Lung (tissue), 12 donors: ENCODE results near the gene TSR1. TPM values are rescaled to one million over a fixed set of nuclear protein-coding genes. Genes with fewer than 3 reads are reported as not detected.

Source experiments
- ATAC-seq: fragments of 200-7000 bp; cut with Tn5 transposase; one replicate; pipeline ENCODE4 v1.9.1; 2020; ENCODE audit warnings: moderate number of reproducible peaks; ENCODE audit not compliant: insufficient read depth, low FRiP score
- DNase-seq, 3 donors: peaks; one replicate each; pipeline ENCODE4 v3.0.0-alpha.2; 2013 to 2017
- H3K27ac ChIP-seq, 2 donors: one replicate each; pipeline ENCODE4 v1.5.1; 2013; ENCODE audit warnings: mild to moderate bottlenecking in 2 of 2, moderate library complexity in 2 of 2, control low read depth in 1 of 2, inconsistent platforms in 1 of 2, low read depth in 1 of 2, low read length in 1 of 2
- H3K27me3 ChIP-seq, 3 donors: one replicate each; pipeline ENCODE4 v1.5.1; 2013; ENCODE audit warnings: low read length in 2 of 3; ENCODE audit not compliant: control insufficient read depth in 3 of 3, insufficient read depth in 3 of 3
- H3K36me3 ChIP-seq, 4 donors: one replicate each; pipeline ENCODE4 v1.5.1; 2013; ENCODE audit warnings: low read length in 4 of 4, mild to moderate bottlenecking in 1 of 4, moderate library complexity in 1 of 4; ENCODE audit not compliant: control insufficient read depth in 4 of 4, insufficient read depth in 4 of 4
- H3K4me1 ChIP-seq, 5 donors: one replicate each; pipeline ENCODE4 v1.5.1; 2013; ENCODE audit warnings: low read length in 5 of 5, mild to moderate bottlenecking in 2 of 5, moderate library complexity in 1 of 5; ENCODE audit not compliant: control insufficient read depth in 5 of 5, insufficient read depth in 5 of 5
- H3K4me3 ChIP-seq: one replicate; pipeline ENCODE4 v1.5.1; 2013; ENCODE audit warnings: mild to moderate bottlenecking, control low read depth, moderate library complexity
- H3K9ac ChIP-seq, 2 donors: one replicate each; pipeline ENCODE4 v1.5.1; 2013; ENCODE audit warnings: low read length in 2 of 2, control low read depth in 1 of 2; ENCODE audit not compliant: insufficient read depth in 1 of 2
- H3K9me3 ChIP-seq, 4 donors: one replicate each; pipeline ENCODE4 v1.5.1; 2013; ENCODE audit warnings: low read length in 3 of 4, mild to moderate bottlenecking in 1 of 4, moderate library complexity in 1 of 4; ENCODE audit not compliant: control insufficient read depth in 4 of 4, insufficient read depth in 3 of 4
- CTCF ChIP-seq: IDR thresholded peaks from 2 replicates; pipeline ENCODE4 v1.5.1; 2012; ENCODE audit warnings: mild to moderate bottlenecking; ENCODE audit errors: control extremely low read depth, extremely low read depth
- WGBS, 2 donors: extraction: QIAGEN DNeasy Blood & Tissue Kit; methylation state at CpG; one replicate each; pipeline ENCODE4 v1.1.7; 2013; 5-methylcytosine and 5-hydroxymethylcytosine counted together
- polyA plus RNA-seq, 2 donors: library from polyadenylated mRNA; stranded (reverse); fragments of 200-250 nt; gene quantifications; one replicate each; pipeline ENCODE4 v1.2.1, GENCODE V29; 2013
- total RNA-seq, 2 donors: library from RNA; depleted of rRNA in 1 of 2; stranded (reverse); fragments of >200 nt in 1 of 2; gene quantifications; one replicate each; pipeline ENCODE4 v1.2.1, GENCODE V29; 2014 to 2021
- donor health status: control.
- donor health status: control.
- donor health status: Bipolar disorder and iron deficiency.
- donor health status: healthy.
- donor health status: DM: yes; HTN: yes; CAD: no.

TSR1 gene
- total and polyA plus RNA-seq, 4 donors = 11.8 to 24.1 (median 19.4) TPM

DNA sequence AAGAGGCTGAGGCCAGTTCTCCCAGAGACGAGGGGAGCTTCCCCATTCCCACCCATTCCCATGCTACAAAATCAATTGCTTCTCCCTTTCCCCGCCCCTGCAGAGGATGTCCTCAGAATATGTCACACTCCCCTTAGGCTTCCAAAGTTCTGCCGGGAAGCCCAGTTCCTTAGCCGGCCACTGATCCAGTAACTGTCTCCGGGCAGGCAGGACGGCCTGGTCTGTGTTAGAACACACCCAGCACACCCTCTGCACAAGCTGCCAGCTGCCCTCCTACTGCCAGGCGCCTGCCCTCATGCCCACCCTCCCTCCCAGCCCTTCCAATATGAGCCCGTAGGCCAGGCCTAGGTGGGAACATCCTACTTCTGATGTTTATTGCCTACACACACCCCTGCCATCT lies 32.1 kb upstream of the TSR1 start:
- H3K4me3 ChIP-seq = no peak overlapping the region
- no peak for DNase-seq
- no peak for TF ChIP-seq CTCF
- H3K27me3 ChIP-seq = no peaks in the 10 kb centered on the region
- no peak overlapping the region for H3K9ac ChIP-seq
- peaks cover 0 to 22% (median 3%) of the 10 kb centered on the region in 5 donors for H3K4me1 ChIP-seq
- H3K27ac ChIP-seq = no peak overlapping the region
- WGBS, 2 donors = 78 to 92% methylated on average over 8 of the region's 8 CpGs
- no peaks in the 10 kb centered on the region for H3K9me3 ChIP-seq
- ATAC-seq = no peak
- peaks cover 0 to 56% (median 7%) of the 10 kb centered on the region in 4 donors for H3K36me3 ChIP-seq

- no peak overlapping the region for H3K27ac ChIP-seq
- H3K4me1 ChIP-seq = peaks cover 0 to 22% (median 3%) of the 10 kb centered on the region in 5 donors
- peaks cover 0 to 48% (median 8%) of the 10 kb centered on the region in 4 donors for H3K36me3 ChIP-seq
- DNase-seq = no peak
- ATAC-seq = no peak
- H3K9ac ChIP-seq = no peak overlapping the region
- no peak overlapping the region for H3K4me3 ChIP-seq
- H3K27me3 ChIP-seq = no peaks in the 10 kb centered on the region
- TF ChIP-seq CTCF = no peak
- WGBS, 2 donors = 93 to 94% methylated on average over 26 of the region's 26 CpGs
- H3K9me3 ChIP-seq = no peaks in the 10 kb centered on the region
Observed at GRCh38 chr17:2366747-2367494, 30.7 kb upstream of the TSR1 start.

DNA sequence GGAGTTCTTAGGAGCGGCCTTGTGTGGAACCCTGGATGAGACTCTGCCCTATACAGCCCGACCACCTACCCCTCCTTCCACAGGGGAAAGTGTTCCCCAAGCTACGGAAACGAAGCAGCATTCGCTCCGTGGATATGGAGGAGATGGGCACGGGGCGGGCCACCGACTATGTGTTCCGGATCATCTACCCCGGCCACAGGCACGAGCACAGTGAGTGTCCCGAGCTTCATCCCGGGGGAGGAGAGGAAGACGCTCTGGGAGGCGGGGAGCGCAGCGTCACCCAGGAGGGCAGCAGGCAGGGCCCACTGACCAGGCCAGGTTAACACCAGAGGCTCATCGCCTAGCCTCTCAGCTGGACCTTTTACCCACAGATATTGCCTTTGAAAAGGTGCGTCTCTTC lies 28.9 kb upstream of the TSR1 start:
- no peak overlapping the region for H3K9ac ChIP-seq
- H3K36me3 ChIP-seq = peaks cover 0 to 42% (median 8%) of the 10 kb centered on the region in 4 donors
- no peak for ATAC-seq
- H3K4me3 ChIP-seq = no peak overlapping the region
- 94 to 96% methylated on average over 20 of the region's 20 CpGs for WGBS, 2 donors
- H3K27me3 ChIP-seq = no peaks in the 10 kb centered on the region
- TF ChIP-seq CTCF = no peak
- no peak for DNase-seq
- H3K27ac ChIP-seq = no peak overlapping the region
- H3K9me3 ChIP-seq = no peaks in the 10 kb centered on the region
- peaks cover 0 to 22% (median 3%) of the 10 kb centered on the region in 5 donors for H3K4me1 ChIP-seq
